Activated CD4-positive, alpha-beta T cell treated with anti-CD3 and anti-CD28 coated beads for 48 hours (primary cell): Measurements from ENCODE around the gene TESMIN.

Experiments
- DNase-seq: peaks from one replicate; pipeline ENCODE4 v3.0.0-alpha.2; 2020

The TESMIN gene

GRCh38 chr11:68751331-68751856, at the start of gene TESMIN:
TSS of gene TESMIN (minus strand) at chr11:68751520. CDS start at chr11:68750660, 860 bp downstream.
- peak; percentile 95 for DNase-seq

- DNase-seq: peak; percentile 63
These were observed 47.0 kb upstream of the TESMIN start for GRCh38 chr11:68798221-68798813.

GRCh38 chr11:68796801-68797200, 45.5 kb upstream of the TESMIN start:
- DNase-seq: no peak

GRCh38 chr11:68792400-68792966, 41.2 kb upstream of the TESMIN start:
- DNase-seq: no peak

GRCh38 chr11:68784653-68785052, 33.3 kb upstream of the TESMIN start:
- DNase-seq: no peak

GRCh38 chr11:68783216-68783821, 32.0 kb upstream of the TESMIN start:
- DNase-seq: no peak

GRCh38 chr11:68782711-68783110, 31.4 kb upstream of the TESMIN start:
- no peak for DNase-seq

GRCh38 chr11:68780829-68781228, 29.5 kb upstream of the TESMIN start:
- peak; percentile 21 for DNase-seq

GRCh38 chr11:68778205-68778604, 26.9 kb upstream of the TESMIN start:
- no peak for DNase-seq

- DNase-seq: no peak
These were observed 25.3 kb upstream of the TESMIN start for GRCh38 chr11:68776442-68777235.

- no peak for DNase-seq
These were observed 24.6 kb upstream of the TESMIN start for GRCh38 chr11:68775951-68776388.

- DNase-seq: no peak
These were observed 22.9 kb upstream of the TESMIN start for GRCh38 chr11:68774194-68774585.

GRCh38 chr11:68773521-68774193, 22.3 kb upstream of the TESMIN start:
- no peak for DNase-seq

- DNase-seq: no peak
These were observed 21.6 kb upstream of the TESMIN start for GRCh38 chr11:68772936-68773335.

GRCh38 chr11:68770781-68771180, 19.5 kb upstream of the TESMIN start:
- DNase-seq: no peak

GRCh38 chr11:68767672-68768071, 16.4 kb upstream of the TESMIN start:
- no peak for DNase-seq

- no peak for DNase-seq
These were observed 15.5 kb upstream of the TESMIN start for GRCh38 chr11:68766786-68767185.

- no peak for DNase-seq
These were observed 13.4 kb upstream of the TESMIN start for GRCh38 chr11:68764746-68765145.

GRCh38 chr11:68763926-68764657, 12.8 kb upstream of the TESMIN start:
- no peak for DNase-seq

GRCh38 chr11:68763181-68763721, 11.9 kb upstream of the TESMIN start:
- DNase-seq: no peak

GRCh38 chr11:68762481-68762880, 11.2 kb upstream of the TESMIN start:
- DNase-seq: no peak

GRCh38 chr11:68761801-68762200, 10.5 kb upstream of the TESMIN start:
- no peak for DNase-seq
